Measurements from ENCODE around the gene CALD1.

DNA sequence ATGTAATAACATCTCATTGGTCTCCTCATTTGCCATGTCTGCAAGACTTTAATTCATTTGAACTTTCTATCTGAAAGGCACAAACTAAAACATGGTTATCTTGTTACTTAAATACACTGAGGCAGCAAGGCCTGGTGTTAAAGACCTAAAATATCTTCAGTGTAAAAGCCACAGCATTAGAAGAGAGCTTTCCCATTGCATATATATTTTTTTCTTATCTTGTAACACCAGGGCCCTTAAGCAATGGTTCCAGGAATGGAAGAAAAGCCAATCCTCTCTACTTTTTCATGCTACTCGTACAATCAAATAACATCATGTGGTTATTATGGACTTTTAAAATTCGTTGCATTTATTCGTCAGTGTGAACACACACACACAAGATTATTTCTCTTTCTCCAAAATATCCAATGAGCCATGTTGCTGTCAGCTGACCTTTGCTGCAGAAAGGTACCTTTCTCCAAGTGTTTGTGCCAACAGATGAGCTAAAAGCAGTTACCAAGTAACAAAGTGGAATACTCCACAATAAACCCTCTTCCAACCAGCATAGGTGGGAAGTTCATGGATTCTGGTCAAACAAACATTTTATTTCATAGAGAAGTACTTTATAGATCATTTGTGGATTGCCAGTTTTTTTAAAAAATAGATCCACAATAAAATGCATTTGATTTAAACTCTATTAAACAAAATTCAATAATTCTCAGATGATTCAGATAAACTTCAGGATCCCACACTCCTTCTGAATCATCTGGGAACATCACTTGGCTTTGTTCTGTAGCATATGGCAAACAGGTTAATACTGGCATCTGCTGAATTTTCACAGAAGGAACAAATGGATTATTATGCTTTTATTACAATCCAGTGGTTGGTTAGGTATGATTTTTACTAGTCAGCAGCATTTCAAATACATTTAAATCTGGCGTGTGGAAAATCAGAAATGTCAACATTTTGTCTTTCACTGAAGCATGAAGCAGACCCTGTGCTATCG is 143.6 kb downstream of the CALD1 start:
- TF ChIP-seq, protein P1, sequence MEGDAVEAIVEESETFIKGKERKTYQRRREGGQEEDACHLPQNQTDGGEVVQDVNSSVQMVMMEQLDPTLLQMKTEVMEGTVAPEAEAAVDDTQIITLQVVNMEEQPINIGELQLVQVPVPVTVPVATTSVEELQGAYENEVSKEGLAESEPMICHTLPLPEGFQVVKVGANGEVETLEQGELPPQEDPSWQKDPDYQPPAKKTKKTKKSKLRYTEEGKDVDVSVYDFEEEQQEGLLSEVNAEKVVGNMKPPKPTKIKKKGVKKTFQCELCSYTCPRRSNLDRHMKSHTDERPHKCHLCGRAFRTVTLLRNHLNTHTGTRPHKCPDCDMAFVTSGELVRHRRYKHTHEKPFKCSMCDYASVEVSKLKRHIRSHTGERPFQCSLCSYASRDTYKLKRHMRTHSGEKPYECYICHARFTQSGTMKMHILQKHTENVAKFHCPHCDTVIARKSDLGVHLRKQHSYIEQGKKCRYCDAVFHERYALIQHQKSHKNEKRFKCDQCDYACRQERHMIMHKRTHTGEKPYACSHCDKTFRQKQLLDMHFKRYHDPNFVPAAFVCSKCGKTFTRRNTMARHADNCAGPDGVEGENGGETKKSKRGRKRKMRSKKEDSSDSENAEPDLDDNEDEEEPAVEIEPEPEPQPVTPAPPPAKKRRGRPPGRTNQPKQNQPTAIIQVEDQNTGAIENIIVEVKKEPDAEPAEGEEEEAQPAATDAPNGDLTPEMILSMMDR (IDR thresholded peaks at IDR 0.05): no peak
- no peak for TF ChIP-seq POLR2A (IDR thresholded peaks at IDR 0.05)

All from upper lobe of left lung (tissue), 4 donors.